Measurements from ENCODE around the gene BLCAP.
A peak's percentile ranks its signal among the peaks of the same experiment; 100 is the strongest.
"Not testable (repeated sequence)": the region's sequence is repeated elsewhere in the genome, so short reads cannot be mapped to it uniquely, and the experiment has no call there.

The BLCAP gene

DNA sequence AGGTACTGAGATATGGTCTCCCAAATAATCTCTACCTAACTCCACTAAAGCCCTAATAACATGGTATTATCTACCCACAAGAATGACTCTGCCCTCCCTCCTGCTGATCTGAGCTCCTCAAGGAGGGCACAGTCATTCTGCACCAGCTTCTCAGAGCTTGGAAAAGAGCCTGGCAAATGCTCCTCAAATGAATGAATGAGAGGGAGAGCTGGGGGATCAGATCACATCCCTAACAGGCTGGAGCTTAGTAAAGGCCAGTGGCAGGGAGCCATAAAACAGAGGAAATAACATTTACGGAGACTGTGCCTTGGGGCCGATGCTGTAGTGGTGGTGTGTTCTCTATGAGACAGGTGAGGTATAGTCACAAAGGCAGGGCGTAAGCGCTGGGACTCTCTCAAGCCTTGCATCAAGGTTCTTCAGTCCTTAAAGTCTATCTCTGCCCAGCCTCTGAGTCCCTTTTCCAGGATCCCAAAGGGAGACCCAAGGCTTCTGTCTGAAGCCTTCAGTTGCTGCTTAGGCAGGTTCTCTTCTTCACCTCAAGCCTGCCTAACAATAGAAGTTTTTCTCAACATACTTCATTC, 13.8 kb downstream of the BLCAP start:
- no peak for DNase-seq

- DNase-seq = peak in 1 of 2 experiments; percentile 30
Observed at GRCh38 chr20:37511610-37512275, 15.9 kb downstream of the BLCAP start.

- no peak for DNase-seq
Observed at GRCh38 chr20:37510226-37510625, 17.4 kb downstream of the BLCAP start.

DNA sequence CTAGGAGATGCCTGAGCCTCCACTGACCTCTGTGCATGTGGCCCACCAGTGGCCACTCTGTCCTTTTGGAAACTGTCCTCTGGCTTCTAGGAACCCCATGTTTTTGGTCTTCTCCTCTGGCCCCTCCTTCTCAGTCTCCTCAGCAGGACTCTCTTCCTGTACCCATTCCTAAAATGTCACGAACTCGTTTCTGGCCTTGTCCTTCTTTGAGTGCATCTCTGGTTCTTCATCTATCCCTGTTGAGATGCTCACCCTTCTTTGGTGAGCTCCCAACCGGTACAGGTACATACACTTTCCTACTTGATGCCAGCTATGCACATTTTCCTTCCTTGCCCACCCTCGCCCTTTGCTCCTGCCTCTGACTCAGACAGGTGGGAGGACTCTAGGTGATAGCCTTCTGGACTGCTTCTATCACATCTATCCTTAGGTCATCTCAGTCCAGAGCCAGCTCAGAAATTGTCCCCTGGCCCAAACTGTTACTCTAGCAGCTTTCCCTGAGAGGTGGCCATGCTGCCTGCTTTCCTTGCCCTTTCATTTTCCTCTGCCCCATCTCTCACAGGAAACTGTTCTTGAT, 21.4 kb downstream of the BLCAP start:
- DNase-seq = no peak

DNA sequence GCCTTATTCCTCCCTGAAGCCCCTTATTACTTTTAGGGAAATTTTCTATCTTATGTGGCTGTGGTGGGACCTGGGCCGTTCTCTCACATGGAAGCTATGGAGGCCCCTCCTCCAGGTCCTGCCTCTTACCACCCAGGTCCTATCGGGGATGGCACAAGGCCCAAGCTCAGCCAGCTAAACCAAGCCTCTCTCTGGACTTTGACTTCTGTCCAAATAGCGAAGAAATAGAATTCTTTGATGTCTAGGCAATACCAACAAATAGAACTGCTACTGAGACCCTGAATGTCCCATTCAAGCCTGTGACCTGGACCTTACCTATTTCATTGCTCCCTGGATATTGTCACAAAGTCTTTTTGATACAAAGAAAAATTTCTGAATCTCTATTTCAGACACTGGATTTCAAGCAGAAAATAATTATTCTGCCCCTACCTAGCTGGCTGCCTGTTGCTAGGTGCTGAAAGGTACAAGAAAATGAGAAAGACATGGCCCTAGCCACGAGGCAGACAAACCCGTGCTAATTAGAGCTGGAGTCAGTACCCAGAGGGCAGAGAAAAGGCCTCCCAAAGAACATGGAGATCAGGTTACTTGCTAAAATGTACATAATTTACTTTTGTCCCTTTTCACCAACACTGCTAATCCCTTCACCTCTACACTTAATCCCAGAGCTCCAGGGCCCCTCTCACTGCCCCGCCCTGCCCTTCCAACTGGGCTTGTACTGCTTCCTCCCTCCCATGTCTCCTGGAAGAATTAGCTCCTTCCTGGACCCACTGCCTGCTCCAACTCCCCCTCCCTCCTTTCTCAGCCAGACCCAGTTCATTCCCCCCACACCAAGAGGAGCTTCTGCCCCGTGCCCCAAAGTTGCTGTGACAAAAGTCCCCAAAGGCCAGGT, 22.2 kb downstream of the BLCAP start:
- DNase-seq = no peak

GRCh38 chr20:37504404-37505096, 23.1 kb downstream of the BLCAP start:
- DNase-seq = peak in 1 of 2 experiments; percentile 9

GRCh38 chr20:37503256-37503927, 24.3 kb downstream of the BLCAP start:
- no peak for DNase-seq

DNA sequence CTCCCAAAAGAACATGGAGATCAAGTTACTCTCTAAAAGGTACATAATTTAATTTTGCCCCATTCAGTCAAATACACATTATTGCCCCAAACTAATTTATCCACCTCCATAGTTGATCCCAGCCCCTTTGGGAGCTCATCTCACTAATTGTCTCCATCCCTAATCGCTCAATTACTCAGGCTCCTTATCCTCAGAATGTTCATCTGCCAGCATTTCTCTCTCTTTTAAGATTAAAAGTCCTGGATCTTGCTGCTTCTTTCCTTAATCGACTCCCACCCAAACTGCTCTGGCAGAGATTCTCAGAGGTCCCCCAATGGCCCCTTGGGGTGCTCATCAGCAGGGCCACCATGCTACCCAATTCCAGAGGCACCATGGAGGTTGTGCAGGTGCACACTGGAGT, 25.0 kb downstream of the BLCAP start:
- DNase-seq = no peak

DNA sequence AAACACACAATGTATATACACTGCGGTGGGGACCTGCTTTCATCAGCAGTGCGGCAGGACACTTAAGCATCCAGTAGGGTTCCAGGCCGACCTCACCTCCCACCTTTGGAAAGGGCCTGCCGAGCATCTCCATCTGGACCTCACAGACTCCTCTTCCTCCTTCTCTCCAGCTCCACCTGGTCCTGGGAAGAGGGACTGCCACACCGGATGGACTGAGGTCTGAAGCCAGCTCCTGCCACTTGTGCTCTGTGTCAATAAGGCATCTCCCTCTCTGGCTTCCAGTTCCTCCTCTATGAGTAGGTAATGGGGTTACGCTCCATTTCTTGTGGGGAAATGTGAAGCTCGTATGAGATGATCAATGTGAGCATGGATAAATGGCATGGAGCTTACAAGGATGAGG, 25.7 kb downstream of the BLCAP start:
- DNase-seq = no peak

DNA sequence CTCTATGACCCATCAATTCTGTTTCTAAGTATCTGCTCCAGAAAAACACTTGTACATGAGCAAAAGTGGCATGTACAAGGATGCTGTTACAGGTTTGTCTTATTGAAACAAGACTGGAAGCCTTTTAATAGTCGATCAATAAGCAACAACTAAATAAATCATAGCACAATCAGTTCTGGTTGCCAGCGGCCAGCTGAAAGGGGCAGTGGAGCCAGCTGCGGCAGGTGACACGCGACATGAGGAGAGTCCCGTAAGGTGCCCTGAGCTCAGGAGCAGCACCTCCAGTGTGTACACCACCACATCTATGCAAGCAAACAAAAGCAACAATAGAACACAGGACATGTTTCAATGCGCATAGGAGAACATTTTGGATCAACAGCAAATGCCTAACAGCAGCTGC, 27.4 kb downstream of the BLCAP start:
- DNase-seq = no peak

- no peak for DNase-seq
Observed at GRCh38 chr20:37498066-37498665, 29.5 kb downstream of the BLCAP start.

DNA sequence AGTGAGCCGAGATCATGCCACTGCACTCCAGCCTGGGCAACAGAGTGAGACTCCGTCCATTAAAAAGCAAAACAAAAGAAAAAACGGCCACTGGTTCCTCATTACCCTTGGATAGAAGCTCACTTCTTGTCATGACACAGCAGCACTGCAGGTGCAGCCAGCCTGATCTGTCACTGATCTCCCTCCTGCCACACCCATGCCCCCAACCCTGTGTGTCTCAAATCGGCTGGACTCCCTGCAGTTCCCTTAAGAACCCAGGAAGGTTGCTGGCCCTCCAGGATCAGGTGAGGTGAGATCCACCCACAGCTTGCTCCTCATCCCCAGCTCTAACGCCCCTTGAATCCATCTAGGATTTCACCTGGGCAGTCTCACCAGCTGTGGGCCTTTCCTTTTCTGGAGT, 32.9 kb downstream of the BLCAP start:
- no peak for DNase-seq

DNA sequence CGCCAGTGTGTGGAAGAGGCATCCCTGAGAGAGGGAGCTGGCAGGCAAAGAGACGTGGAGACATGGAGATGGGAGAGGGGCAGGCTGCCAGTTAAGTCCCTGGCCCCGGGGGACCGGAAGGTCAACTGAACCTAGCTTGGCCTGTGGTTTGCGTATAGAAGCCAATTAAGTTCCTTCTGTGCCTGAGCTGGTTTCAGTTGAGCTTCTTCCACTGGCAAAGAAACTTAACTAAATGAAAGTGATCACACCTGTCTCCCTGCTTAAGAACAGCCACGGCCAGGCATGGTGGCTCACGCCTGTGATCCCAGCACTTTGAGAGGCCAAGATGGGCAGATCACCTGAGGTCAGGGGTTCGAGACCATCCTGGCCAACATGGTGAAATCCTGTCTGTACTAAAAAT, 33.4 kb downstream of the BLCAP start:
- no peak for DNase-seq

GRCh38 chr20:37492945-37493344, 34.7 kb downstream of the BLCAP start:
- DNase-seq = no peak

GRCh38 chr20:37492096-37492625, 35.5 kb downstream of the BLCAP start:
- DNase-seq = no peak

- DNase-seq = no peak
Observed at GRCh38 chr20:37490663-37491350, 36.9 kb downstream of the BLCAP start.

- not testable (repeated sequence) for DNase-seq
Observed at GRCh38 chr20:37486209-37486608, 41.5 kb downstream of the BLCAP start.

- DNase-seq = no peak
Observed at GRCh38 chr20:37484331-37484730, 43.3 kb downstream of the BLCAP start.

GRCh38 chr20:37481610-37482009, 46.1 kb downstream of the BLCAP start:
- DNase-seq = no peak

DNA sequence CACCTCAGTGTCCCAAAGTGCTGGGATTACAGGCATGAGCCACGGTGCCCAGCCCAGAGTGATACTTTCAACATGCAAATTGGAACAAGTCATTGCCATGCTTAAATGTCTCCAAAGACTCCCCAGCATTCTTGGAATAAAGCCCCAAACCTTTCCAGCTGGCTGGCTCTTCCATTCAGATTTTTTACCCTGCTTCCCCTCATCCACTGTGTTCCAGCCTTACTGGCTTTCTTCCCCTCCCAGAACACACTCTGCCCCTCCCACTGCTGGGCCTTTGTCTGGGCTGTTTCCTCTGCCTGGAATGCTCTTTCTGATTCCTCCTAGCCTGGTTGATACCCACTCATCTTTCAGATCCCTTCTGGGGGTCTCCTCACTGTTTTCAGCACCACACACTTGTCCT, 46.8 kb downstream of the BLCAP start:
- peak in 1 of 2 experiments; percentile 9 for DNase-seq

Measured in NCI-H446 (cell line).